WTC11 (cell line): ENCODE data around the gene SOX6. TPM values are rescaled to one million over a fixed set of nuclear protein-coding genes. Genes with fewer than 3 reads are reported as not detected.

ENCODE experiments used
- ATAC-seq: fragments of 200-7000 bp; cut with Tn5 transposase; 2 replicates; pipeline ENCODE4 v1.10.0; 2021; ENCODE audit warnings: mild to moderate bottlenecking, moderate library complexity
- CTCF ChIA-PET: fragments of 300-600 bp; sonication (Branson Sonifier 250); formaldehyde crosslinking; loops from one replicate; lab custom pipeline; 2021; ENCODE audit warnings: antibody characterized with exemption; lab: Charles Lee
- POLR2A ChIA-PET: fragments of 350-600 bp; sonication (Branson Sonifier 250); formaldehyde crosslinking; loops from one replicate; lab custom pipeline; 2021; ENCODE audit warnings: antibody characterized with exemption; lab: Charles Lee
- DNase-seq: peaks from one replicate; pipeline ENCODE4 v3.0.0; 2021; ENCODE audit warnings: low spot score
- H3K27ac Mint-ChIP-seq: 2 replicates; pipeline ENCODE4 v1.8.0; 2021; ENCODE audit warnings: mixed read lengths
- H3K27me3 Mint-ChIP-seq: 2 replicates; pipeline ENCODE4 v1.8.0; 2021; ENCODE audit warnings: low read depth, mild to moderate bottlenecking, moderate library complexity, mixed read lengths
- H3K36me3 Mint-ChIP-seq: 2 replicates; pipeline ENCODE4 v1.8.0; 2021; ENCODE audit warnings: mixed read lengths
- H3K4me1 Mint-ChIP-seq: 2 replicates; pipeline ENCODE4 v1.8.0; 2022; ENCODE audit warnings: mixed read lengths
- H3K4me3 Mint-ChIP-seq: 2 replicates; pipeline ENCODE4 v1.8.0; 2021; ENCODE audit warnings: mild to moderate bottlenecking, moderate library complexity, mixed read lengths
- H3K9me3 Mint-ChIP-seq: 2 replicates; pipeline ENCODE4 v1.8.0; 2021; ENCODE audit warnings: mixed read lengths
- AR ChIP-seq: fragments of 250-450 bp; sonication (Bioruptor Pico); IDR thresholded peaks from 2 replicates; pipeline ENCODE4 v1.9.0; 2021; ENCODE audit warnings: mild to moderate bottlenecking
- ATF6 ChIP-seq: sonication (generic); formaldehyde crosslinking; IDR thresholded peaks from 2 replicates; pipeline ENCODE4 v1.8.1; 2023; ENCODE audit warnings: mild to moderate bottlenecking, missing genetic modification reagents
- E2F4 ChIP-seq: sonication (generic); formaldehyde crosslinking; IDR thresholded peaks from 2 replicates; pipeline ENCODE4 v1.8.1; 2022; ENCODE audit warnings: low read depth, mild to moderate bottlenecking, moderate library complexity, missing genetic modification reagents, borderline replicate concordance
- E2F5 ChIP-seq: sonication (generic); formaldehyde crosslinking; IDR thresholded peaks from 2 replicates; pipeline ENCODE4 v1.8.1; 2022; ENCODE audit warnings: mild to moderate bottlenecking, moderate library complexity, missing genetic modification reagents
- ETV6 ChIP-seq: sonication (generic); formaldehyde crosslinking; IDR thresholded peaks from 2 replicates; pipeline ENCODE4 v1.8.1; 2022; ENCODE audit warnings: mild to moderate bottlenecking, missing genetic modification reagents
- FOXP4 ChIP-seq: sonication (generic); formaldehyde crosslinking; IDR thresholded peaks from 2 replicates; pipeline ENCODE4 v1.8.0; 2022; ENCODE audit warnings: mild to moderate bottlenecking, missing genetic modification reagents
- JAZF1 ChIP-seq: fragments of 250-450 bp; sonication (Bioruptor Pico); IDR thresholded peaks from 2 replicates; pipeline ENCODE4 v1.9.0; 2021; ENCODE audit warnings: moderate library complexity, mild to moderate bottlenecking, inconsistent platforms
- MAX ChIP-seq: sonication (generic); formaldehyde crosslinking; IDR thresholded peaks from 2 replicates; pipeline ENCODE4 v1.8.0; 2022; ENCODE audit warnings: mild to moderate bottlenecking, missing genetic modification reagents
- OVOL2 ChIP-seq: fragments of 250-450 bp; sonication (Bioruptor Pico); IDR thresholded peaks from 2 replicates; pipeline ENCODE4 v1.9.0; 2021; ENCODE audit warnings: mild to moderate bottlenecking, borderline replicate concordance
- RORB ChIP-seq: fragments of 250-450 bp; sonication (Bioruptor Pico); IDR thresholded peaks from 2 replicates; pipeline ENCODE4 v1.9.0; 2021; ENCODE audit warnings: mild to moderate bottlenecking
- SMAD3 ChIP-seq: sonication (generic); formaldehyde crosslinking; IDR thresholded peaks from 2 replicates; pipeline ENCODE4 v1.8.0; 2022; ENCODE audit warnings: missing genetic modification reagents, mild to moderate bottlenecking, borderline replicate concordance
- SOX15 ChIP-seq: fragments of 250-450 bp; sonication (Bioruptor Pico); IDR thresholded peaks from 2 replicates; pipeline ENCODE4 v1.9.0; 2021; ENCODE audit warnings: mild to moderate bottlenecking
- SP1 ChIP-seq: sonication (generic); formaldehyde crosslinking; conservative IDR thresholded peaks from 2 replicates; pipeline ENCODE4 v1.8.1; 2022; ENCODE audit warnings: missing genetic modification reagents
- TCF7 ChIP-seq: sonication (generic); formaldehyde crosslinking; IDR thresholded peaks from 2 replicates; pipeline ENCODE4 v1.8.0; 2022; ENCODE audit warnings: mild to moderate bottlenecking, low read depth, missing genetic modification reagents, moderate library complexity
- ZBTB43 ChIP-seq: sonication (generic); formaldehyde crosslinking; IDR thresholded peaks from 2 replicates; pipeline ENCODE4 v1.8.1; 2023; ENCODE audit warnings: mild to moderate bottlenecking, missing genetic modification reagents
- ZNF423 ChIP-seq: fragments of 250-450 bp; sonication (Bioruptor Pico); IDR thresholded peaks from 2 replicates; pipeline ENCODE4 v2.1.2; 2022; ENCODE audit warnings: mild to moderate bottlenecking, moderate library complexity
- ZNF532 ChIP-seq: fragments of 250-450 bp; sonication (Bioruptor Pico); IDR thresholded peaks from 2 replicates; pipeline ENCODE4 v1.9.0; 2021; ENCODE audit warnings: mild to moderate bottlenecking, borderline replicate concordance
- ZNF671 ChIP-seq: fragments of 250-450 bp; sonication (Bioruptor Pico); IDR thresholded peaks from 2 replicates; pipeline ENCODE4 v1.8.0; 2021; ENCODE audit warnings: mild to moderate bottlenecking
- total RNA-seq: library from RNA; stranded (reverse); gene quantifications from 3 replicates; pipeline ENCODE4 v1.2.3, GENCODE V29; 2021

The SOX6 gene
- total RNA-seq, 1 experiment from 2014 or later, result 0.13 TPM

GRCh38 chr11:15991215-15991614 is 365.1 kb downstream of the SOX6 start:
- CTCF ChIA-PET, result no interaction called here
- H3K4me3 Mint-ChIP-seq, result no peak overlapping the region
- no peak for TF ChIP-seq E2F4 (CRISPR knock-in tag)
- TF ChIP-seq TCF7, result no peak
- no peak for TF ChIP-seq ZNF671 (CRISPR knock-in tag)
- no peak for TF ChIP-seq ZNF423
- TF ChIP-seq ATF6 (CRISPR knock-in tag), result no peak
- TF ChIP-seq SMAD3 (CRISPR knock-in tag), result no peak
- TF ChIP-seq ZNF532 (CRISPR knock-in tag), result no peak
- no peak for TF ChIP-seq ZBTB43
- no peak for TF ChIP-seq AR (CRISPR knock-in tag)
- no peak for TF ChIP-seq E2F5 (CRISPR knock-in tag)
- TF ChIP-seq OVOL2, result no peak
- no peak for TF ChIP-seq MAX (CRISPR knock-in tag)
- TF ChIP-seq RORB (CRISPR knock-in tag), result no peak
- no peak for TF ChIP-seq FOXP4 (CRISPR knock-in tag)
- no peak for TF ChIP-seq SP1
- TF ChIP-seq JAZF1 (CRISPR knock-in tag), result no peak
- TF ChIP-seq SOX15 (CRISPR knock-in tag), result no peak
- no peak for TF ChIP-seq ETV6 (CRISPR knock-in tag)
- no peak overlapping the region for H3K27ac Mint-ChIP-seq
- H3K4me1 Mint-ChIP-seq, result no peaks in the 10 kb centered on the region
- H3K27me3 Mint-ChIP-seq, result peaks cover 59% of the 10 kb centered on the region
- no peaks in the 10 kb centered on the region for H3K9me3 Mint-ChIP-seq
- no peaks in the 10 kb centered on the region for H3K36me3 Mint-ChIP-seq
- no peak for ATAC-seq
- POLR2A ChIA-PET, result no interaction called here
- no peak for DNase-seq
